SU-DHL-6 (cell line): Measurements from ENCODE around the gene CCDC8.

Source experiments
- EZH2phosphoT487 ChIP-seq: fragments of 200-600 bp; sonication (generic), shearing (Covaris generic); conservative IDR thresholded peaks from 2 replicates; pipeline ENCODE4 v1.6.1; 2018; ENCODE audit warnings: mild to moderate bottlenecking, antibody characterized with exemption, low read length, moderate library complexity, mixed read lengths
- TF ChIP-seq, protein P1 (sequence below): fragments of 200-600 bp; sonication (generic); IDR thresholded peaks from one replicate; pipeline ENCODE4 v1.5.1; 2017; ENCODE audit warnings: antibody characterized with exemption, mild to moderate bottlenecking, low read length, moderate library complexity; ENCODE audit not compliant: insufficient read depth, poor library complexity, severe bottlenecking

DNA sequence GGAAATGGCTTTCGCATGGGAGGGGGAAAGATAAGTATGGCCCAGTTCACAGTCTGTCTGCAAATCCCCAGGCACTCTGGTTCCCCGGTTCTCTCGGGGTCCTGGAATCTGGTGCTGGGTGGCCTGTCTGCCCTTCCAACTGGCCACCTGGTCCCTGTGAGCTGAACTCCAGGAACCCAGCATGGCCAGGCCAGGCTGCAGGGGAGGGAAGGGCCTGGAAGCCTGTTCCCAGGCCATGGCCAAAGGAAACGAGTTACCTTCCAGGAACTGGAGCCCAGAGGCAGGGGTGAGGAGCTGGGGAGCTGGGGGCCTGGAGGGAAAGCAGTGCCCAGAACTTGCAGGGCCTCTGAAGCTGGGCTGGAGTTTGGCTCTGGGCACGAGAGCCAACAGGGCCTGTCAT lies 34.5 kb upstream of the CCDC8 start:
- TF ChIP-seq, protein P1, sequence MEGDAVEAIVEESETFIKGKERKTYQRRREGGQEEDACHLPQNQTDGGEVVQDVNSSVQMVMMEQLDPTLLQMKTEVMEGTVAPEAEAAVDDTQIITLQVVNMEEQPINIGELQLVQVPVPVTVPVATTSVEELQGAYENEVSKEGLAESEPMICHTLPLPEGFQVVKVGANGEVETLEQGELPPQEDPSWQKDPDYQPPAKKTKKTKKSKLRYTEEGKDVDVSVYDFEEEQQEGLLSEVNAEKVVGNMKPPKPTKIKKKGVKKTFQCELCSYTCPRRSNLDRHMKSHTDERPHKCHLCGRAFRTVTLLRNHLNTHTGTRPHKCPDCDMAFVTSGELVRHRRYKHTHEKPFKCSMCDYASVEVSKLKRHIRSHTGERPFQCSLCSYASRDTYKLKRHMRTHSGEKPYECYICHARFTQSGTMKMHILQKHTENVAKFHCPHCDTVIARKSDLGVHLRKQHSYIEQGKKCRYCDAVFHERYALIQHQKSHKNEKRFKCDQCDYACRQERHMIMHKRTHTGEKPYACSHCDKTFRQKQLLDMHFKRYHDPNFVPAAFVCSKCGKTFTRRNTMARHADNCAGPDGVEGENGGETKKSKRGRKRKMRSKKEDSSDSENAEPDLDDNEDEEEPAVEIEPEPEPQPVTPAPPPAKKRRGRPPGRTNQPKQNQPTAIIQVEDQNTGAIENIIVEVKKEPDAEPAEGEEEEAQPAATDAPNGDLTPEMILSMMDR = no peak
- no peak for TF ChIP-seq EZH2phosphoT487
